ENCODE results near the gene CXorf58.

CXorf58 gene

GRCh38 chrX:23919148-23919547 lies 11.3 kb downstream of the CXorf58 start:
- DNase-seq (ENCODE audit: low read depth), result no peak
- TF ChIP-seq, protein P1, sequence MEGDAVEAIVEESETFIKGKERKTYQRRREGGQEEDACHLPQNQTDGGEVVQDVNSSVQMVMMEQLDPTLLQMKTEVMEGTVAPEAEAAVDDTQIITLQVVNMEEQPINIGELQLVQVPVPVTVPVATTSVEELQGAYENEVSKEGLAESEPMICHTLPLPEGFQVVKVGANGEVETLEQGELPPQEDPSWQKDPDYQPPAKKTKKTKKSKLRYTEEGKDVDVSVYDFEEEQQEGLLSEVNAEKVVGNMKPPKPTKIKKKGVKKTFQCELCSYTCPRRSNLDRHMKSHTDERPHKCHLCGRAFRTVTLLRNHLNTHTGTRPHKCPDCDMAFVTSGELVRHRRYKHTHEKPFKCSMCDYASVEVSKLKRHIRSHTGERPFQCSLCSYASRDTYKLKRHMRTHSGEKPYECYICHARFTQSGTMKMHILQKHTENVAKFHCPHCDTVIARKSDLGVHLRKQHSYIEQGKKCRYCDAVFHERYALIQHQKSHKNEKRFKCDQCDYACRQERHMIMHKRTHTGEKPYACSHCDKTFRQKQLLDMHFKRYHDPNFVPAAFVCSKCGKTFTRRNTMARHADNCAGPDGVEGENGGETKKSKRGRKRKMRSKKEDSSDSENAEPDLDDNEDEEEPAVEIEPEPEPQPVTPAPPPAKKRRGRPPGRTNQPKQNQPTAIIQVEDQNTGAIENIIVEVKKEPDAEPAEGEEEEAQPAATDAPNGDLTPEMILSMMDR (IDR thresholded peaks at IDR 0.05; ENCODE audit: low read depth, low read length, missing control alignments), result no peak
- no peak overlapping the region for H3K4me3 ChIP-seq (ENCODE audit: low read depth, low read length)

GRCh38 chrX:23919706-23920320 lies 12.0 kb downstream of the CXorf58 start:
- no peak for DNase-seq (ENCODE audit: low read depth)
- TF ChIP-seq, protein P1 (IDR thresholded peaks at IDR 0.05; ENCODE audit: low read depth, low read length, missing control alignments), result no peak

DNA sequence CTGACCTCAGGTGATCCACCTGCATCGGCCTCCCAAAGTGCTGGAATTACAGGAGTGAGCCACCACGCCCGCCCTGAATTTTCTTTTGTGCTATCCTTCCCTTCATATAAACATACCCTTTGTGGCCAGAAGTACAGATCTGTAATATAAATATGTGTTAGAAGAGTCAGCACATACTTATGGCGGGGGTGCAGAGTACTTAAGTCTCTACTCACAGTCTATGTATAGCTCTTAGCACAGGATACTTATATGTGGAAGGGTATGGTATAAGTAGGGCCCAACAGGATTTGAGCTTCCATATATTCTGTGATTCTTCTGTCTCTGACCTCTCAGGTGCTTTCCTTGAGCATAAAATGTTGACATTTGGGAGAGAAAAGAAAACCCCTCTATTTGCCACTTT lies 18.2 kb downstream of the CXorf58 start:
- no peak overlapping the region for H3K4me3 ChIP-seq (ENCODE audit: low read depth, low read length)
- TF ChIP-seq, protein P1 (IDR thresholded peaks at IDR 0.05; ENCODE audit: low read depth, low read length, missing control alignments), result no peak
- DNase-seq (ENCODE audit: low read depth), result no peak

More at GRCh38 chrX:23919706-23920320, 12.0 kb downstream of the CXorf58 start:
- H3K4me3 ChIP-seq (ENCODE audit: low read depth, low read length), result no peak overlapping the region

DNA sequence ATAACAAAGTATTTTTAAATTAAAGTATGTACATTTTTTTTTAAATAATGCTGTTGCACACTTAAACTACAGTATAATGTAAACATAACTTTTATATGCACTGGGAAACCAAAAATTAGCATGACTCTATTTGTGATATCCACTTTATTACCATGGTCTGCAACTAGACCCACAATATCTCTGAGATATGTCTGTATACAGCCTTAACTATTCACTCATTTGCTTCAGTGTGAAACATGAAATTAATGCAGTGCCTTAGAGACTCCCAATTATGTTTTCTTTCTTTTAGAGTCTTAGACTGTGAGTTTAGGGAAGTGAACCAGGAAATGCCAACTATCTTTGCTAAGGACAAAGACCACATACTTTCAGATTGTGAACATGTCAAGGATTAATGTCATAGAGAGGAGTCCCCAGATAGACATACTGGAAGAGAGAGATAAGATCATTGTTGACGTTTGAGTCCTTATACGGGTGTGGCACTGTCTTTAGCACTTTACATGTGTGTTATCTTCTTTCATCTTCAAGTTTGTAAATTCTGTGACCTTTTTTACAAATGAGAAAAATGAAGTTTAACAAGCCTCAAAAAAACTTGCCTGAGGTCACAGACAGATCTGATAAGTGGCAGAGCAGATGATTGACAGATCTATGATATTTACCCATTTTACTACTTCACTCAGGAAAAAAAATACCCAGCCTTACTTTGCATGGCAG lies 23.2 kb downstream of the CXorf58 start:
- DNase-seq (ENCODE audit: low read depth), result no peak
- TF ChIP-seq, protein P1 (IDR thresholded peaks at IDR 0.05; ENCODE audit: low read depth, low read length, missing control alignments), result no peak
- H3K4me3 ChIP-seq (ENCODE audit: low read depth, low read length), result no peak overlapping the region

DNA sequence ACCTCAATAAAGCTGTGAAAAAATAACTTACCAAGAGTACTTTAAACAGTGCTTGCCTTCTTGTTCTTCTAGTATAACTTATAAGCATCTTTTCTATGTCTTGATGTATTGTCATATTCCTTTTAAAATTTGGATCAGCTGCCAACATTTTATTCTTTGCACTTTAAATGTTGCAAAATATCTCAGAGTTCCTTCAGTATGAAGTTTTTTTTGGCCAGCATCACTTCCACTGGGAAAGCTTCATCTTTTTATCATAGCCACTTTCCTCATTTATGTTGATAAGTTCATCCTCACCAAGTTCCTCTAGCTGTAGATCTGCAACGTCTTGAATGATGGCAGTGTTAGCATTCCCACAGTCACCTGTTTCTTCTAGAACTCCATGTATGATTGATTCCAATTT lies 24.2 kb downstream of the CXorf58 start:
- no peak for DNase-seq (ENCODE audit: low read depth)
- TF ChIP-seq, protein P1 (IDR thresholded peaks at IDR 0.05; ENCODE audit: low read depth, low read length, missing control alignments), result no peak
- no peak overlapping the region for H3K4me3 ChIP-seq (ENCODE audit: low read depth, low read length)

GRCh38 chrX:23935106-23935505 lies 27.3 kb downstream of the CXorf58 start:
- TF ChIP-seq, protein P1 (IDR thresholded peaks at IDR 0.05; ENCODE audit: low read depth, low read length, missing control alignments), result no peak
- no peak overlapping the region for H3K4me3 ChIP-seq (ENCODE audit: low read depth, low read length)
- DNase-seq (ENCODE audit: low read depth), result no peak

- TF ChIP-seq, protein P1 (IDR thresholded peaks at IDR 0.05; ENCODE audit: low read depth, low read length, missing control alignments), result no peak
- H3K4me3 ChIP-seq (ENCODE audit: low read depth, low read length), result no peak overlapping the region
- no peak for DNase-seq (ENCODE audit: low read depth)
These were observed 28.4 kb downstream of the CXorf58 start for GRCh38 chrX:23936180-23936579.
